ENCODE measurements around the gene EBF3.

Gene EBF3

DNA sequence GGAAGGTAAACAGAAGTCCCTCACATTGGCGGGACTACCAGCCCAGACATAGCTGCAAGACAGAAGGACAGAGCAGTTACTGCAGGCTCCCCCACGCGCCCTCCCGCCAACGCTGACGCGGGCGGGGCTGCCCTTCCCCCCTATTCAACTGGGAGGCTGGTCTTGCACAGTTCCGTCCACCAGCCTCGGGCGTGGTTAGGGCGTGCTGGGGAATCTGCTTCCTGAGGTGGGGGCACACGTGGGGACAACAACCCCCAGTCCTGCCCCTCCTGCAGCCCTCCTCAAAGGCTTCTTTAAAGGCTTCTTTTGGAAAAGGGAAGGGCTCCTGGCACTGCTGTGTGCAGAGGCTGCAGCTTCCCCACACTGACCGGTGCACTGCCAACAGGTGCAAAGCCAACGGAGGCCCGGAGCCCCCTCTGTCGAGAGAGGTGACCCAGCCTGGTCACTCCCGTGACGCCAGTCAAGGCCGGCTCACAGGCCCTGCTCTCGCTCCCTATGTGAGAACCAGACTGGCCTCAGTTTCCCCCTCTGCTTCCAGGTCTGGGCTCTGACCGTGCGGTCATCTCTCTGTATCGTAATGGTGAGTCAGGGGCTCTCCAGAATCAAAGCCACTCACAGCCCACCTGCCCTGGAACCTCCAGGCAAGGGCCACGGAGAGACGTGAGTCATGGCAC is 126.0 kb downstream of the EBF3 start:
- no peak for DNase-seq (ENCODE audit: low read depth in 3 of 3)

DNA sequence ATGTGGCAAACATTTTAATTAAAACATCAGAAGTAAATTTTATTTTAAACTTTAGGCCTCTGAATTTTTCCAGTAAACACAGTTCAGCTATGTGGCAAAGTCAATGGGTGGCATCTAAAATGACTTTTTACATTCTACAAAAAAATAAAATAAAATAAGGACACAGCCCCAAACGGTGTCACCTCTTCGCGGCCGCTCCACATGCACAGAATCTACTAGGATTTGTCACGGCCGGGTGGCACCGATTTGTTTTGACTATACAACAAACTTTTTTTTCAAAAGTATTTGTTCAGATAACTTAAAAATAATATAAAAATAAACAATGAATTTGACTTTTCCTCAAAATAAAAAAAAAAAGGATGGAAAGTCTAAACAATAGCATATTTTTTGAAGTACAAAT is 127.8 kb downstream of the EBF3 start:
- no peak for DNase-seq (ENCODE audit: low read depth in 3 of 3)

GRCh38 chr10:129833994-129834739 is 129.9 kb downstream of the EBF3 start:
- no peak for DNase-seq (ENCODE audit: low read depth in 3 of 3)

GRCh38 chr10:129833468-129833950 is 130.6 kb downstream of the EBF3 start:
- DNase-seq (ENCODE audit: low read depth in 3 of 3), result no peak

- DNase-seq (ENCODE audit: low read depth in 3 of 3), result no peak
These were observed 131.3 kb downstream of the EBF3 start for GRCh38 chr10:129832573-129833467.

DNA sequence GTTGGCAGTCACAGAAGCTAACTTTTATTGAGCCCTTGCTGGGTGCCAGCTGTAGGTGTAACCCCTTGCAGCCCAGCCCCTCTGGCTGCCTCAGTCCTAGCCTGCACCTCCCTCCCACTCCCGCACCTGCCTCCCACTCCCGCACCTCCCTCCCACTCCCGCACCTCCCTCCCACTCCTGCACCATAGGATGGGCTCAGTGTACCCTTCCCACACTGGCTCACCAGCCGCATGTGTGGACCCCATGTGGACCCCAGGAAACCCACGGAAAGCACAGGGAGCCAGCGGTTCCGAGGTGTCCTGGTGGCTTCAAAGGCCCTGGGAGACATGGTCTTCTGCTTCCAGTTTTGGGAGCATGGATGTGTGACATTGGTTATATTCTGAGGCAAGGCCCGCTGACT is 132.9 kb downstream of the EBF3 start:
- no peak for DNase-seq (ENCODE audit: low read depth in 3 of 3)

- no peak for DNase-seq (ENCODE audit: low read depth in 3 of 3)
These were observed 138.2 kb downstream of the EBF3 start for GRCh38 chr10:129825826-129826225.

GRCh38 chr10:129825221-129825620 is 138.9 kb downstream of the EBF3 start:
- DNase-seq (ENCODE audit: low read depth in 3 of 3), result no peak

- no peak for DNase-seq (ENCODE audit: low read depth in 3 of 3)
These were observed 143.6 kb downstream of the EBF3 start for GRCh38 chr10:129820451-129820850.

- no peak for DNase-seq (ENCODE audit: low read depth in 3 of 3)
These were observed 147.4 kb downstream of the EBF3 start for GRCh38 chr10:129816656-129817045.

GRCh38 chr10:129815898-129816655 is 148.0 kb downstream of the EBF3 start:
- DNase-seq (ENCODE audit: low read depth in 3 of 3), result no peak

DNA sequence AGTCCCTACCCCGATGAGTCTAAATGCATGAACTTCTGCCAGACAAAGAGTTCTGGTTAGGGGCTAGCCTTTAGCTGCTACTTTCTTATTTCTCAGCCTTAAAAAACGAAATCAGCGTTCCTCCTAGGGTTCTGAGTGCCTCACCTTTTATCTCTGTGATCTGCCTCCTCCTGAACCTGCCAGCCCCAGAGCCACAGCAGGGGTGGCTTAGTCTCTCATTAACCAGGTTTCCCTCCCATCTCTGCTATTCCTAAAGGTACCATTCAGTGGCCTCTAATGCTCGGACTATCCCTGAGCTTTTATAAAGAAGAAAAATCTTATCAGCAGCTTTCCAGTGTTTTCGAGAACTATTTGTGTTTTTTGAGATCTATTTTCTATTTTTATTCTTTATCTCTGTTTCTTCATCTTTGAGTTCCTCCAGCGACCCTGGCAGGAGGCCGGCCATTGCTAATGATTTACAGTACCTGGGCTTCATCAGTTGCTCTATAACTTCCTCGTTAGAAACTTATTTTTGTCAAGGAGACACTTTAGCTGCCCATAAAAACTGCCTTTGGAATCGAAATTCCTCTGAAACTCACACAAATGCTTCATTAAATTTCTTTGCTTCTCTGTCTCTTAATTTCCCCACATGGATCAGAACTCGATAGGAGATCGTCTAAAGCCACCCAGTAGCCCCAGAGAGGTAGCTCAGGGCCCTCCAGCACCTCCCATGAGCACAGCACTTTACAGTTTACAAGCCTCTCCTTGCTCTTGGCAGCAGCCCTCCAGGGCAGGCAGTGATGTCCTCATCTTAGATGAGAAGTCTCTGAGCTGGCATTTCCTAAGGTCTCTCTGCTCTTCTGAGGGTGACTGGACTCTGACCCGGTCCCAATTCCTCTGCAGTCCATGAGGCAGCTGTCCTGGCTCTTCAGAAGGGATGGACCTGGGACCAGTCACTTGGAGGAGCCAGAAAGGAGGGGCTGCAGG is 149.1 kb downstream of the EBF3 start:
- DNase-seq (ENCODE audit: low read depth in 3 of 3), result no peak

DNA sequence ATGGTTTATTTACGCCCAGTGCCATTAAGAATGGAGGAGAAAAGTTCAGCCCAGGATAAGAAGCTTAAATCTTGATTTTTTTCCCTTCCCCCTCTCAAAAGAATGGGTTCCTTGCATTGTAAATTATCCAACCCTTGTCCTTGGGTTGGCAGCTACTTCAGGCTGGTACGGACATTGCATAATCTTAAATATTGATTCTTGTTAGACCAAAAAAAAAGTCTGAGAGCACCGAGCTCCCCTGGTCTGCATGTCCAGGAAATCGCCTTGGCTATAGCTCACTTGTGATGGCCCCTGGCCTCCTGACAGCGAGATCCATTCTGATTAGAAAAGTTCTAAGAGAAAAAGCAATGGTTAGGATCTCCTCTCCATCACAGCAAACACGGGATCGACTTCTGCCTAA is 151.7 kb downstream of the EBF3 start:
- DNase-seq (ENCODE audit: low read depth in 3 of 3), result no peak

GRCh38 chr10:129811208-129811607 is 152.9 kb downstream of the EBF3 start:
- DNase-seq (ENCODE audit: low read depth in 3 of 3), result no peak

DNA sequence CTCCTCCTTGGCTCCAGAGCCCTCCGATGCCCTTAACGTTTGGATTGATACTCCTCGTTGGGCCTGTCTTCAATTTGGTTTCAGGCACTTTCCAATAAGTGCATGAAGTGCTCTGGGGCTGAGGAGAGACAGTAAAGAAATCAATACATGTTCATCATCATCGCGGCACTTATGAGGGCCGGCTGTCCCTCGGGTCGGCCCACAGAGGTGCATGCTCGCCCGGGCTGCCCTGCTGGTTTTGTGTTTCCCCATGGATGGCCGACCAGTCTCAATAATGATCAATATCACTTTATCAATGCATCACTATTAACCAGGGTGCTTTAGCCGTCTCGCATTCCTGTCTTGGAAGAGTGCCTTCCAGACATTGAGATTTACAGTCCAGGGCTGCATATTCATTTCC is 154.2 kb downstream of the EBF3 start:
- DNase-seq (ENCODE audit: low read depth in 3 of 3), result no peak

GRCh38 chr10:129809431-129809830 is 154.6 kb downstream of the EBF3 start:
- no peak for DNase-seq (ENCODE audit: low read depth in 3 of 3)

- no peak for DNase-seq (ENCODE audit: low read depth in 3 of 3)
These were observed 155.7 kb downstream of the EBF3 start for GRCh38 chr10:129808092-129808983.

GRCh38 chr10:129807211-129807610 is 156.9 kb downstream of the EBF3 start:
- DNase-seq (ENCODE audit: low read depth in 3 of 3), result no peak

DNA sequence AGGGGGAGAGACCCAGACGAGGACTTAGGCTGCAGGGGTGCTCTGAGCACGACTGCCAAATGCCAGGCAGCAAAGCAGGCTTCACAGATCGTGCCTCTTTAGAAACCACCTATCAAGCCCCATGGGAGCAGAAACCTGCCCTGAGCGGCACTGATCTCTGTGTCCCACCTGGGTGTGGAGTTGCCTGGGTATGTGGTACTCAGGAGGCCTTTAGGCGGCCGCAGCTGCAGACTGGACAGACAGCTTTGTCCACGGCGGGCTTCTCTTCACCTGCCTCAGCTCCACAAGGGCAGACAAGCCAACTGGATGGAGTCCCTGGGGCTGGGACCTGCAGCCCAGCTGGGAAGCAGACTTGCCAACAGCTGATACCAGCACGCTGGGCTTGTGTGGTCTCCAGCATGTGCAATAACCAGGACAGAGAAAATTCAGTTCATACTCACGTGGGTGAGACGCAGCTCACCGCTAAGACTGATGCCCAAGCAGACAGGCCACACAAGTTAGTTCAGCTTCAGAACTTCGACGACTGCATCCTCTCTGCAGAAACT is 163.2 kb downstream of the EBF3 start:
- no peak for DNase-seq (ENCODE audit: low read depth in 3 of 3)
